ENCODE data around the gene TMEM232. TPM values are rescaled to one million over a fixed set of nuclear protein-coding genes. Genes with fewer than 3 reads are reported as not detected.
"Not testable (repeated sequence)": the region's sequence is repeated elsewhere in the genome, so short reads cannot be mapped to it uniquely, and the experiment has no call there.

TMEM232 gene
- total RNA-seq, 2 donors from 2014 or later = 3.9 to 4.2 TPM

DNA sequence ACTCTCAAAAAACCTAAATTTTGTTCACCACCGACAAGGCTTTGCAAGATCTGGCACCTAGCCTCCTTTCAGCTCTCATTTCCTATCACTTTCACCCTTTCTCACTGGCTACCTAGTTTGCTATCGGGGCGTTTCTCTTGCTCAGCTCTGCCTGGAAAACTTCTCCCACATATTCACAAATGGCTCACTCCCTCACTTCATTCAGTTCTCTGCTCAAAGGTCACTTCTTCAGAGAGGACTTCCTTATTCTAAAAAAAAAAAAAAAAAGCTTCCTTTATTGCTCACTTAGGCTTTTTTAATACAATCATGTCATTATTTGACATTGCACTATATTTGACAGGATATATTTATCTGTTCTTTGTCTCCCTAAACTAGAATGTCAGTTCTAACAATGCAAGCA lies 10.3 kb upstream of the TMEM232 start:
- peaks cover 8% of the 10 kb centered on the region for H3K4me1 Mint-ChIP-seq
- Histone ChIP-seq H3K4me3 (ENCODE audit: low read length) (no peak overlapping the region), H3K27me3 (ENCODE audit: control insufficient read depth, insufficient read depth, low read length, poor library complexity, severe bottlenecking) (peaks cover 34% of the 10 kb centered on the region), H3K4me1 (ENCODE audit: control insufficient read depth, insufficient read depth, low read length) (no peaks in the 10 kb centered on the region), H3K9me3 (ENCODE audit: control insufficient read depth, low read length) (no peaks in the 10 kb centered on the region), H3K36me3 (ENCODE audit: control insufficient read depth, insufficient read depth, low read length) (no peaks in the 10 kb centered on the region), H3K9ac (ENCODE audit: extremely low read depth, low read length, poor library complexity, severe bottlenecking) (no peak overlapping the region), H3K27ac (ENCODE audit: low read depth, low read length) (no peak overlapping the region)
- peaks cover 3% of the 10 kb centered on the region for H3K36me3 Mint-ChIP-seq (ENCODE audit: low read depth)
- no peak for DNase-seq
- H3K27ac Mint-ChIP-seq = no peak overlapping the region
- H3K27me3 Mint-ChIP-seq (ENCODE audit: insufficient read depth) = peaks cover 18% of the 10 kb centered on the region
- 90 to 94% methylated on average over 3 of the region's 3 CpGs for WGBS, 2 experiments (ENCODE audit: insufficient coverage in 1 of 2, insufficient read length in 1 of 2)
- TF ChIP-seq, protein P1, sequence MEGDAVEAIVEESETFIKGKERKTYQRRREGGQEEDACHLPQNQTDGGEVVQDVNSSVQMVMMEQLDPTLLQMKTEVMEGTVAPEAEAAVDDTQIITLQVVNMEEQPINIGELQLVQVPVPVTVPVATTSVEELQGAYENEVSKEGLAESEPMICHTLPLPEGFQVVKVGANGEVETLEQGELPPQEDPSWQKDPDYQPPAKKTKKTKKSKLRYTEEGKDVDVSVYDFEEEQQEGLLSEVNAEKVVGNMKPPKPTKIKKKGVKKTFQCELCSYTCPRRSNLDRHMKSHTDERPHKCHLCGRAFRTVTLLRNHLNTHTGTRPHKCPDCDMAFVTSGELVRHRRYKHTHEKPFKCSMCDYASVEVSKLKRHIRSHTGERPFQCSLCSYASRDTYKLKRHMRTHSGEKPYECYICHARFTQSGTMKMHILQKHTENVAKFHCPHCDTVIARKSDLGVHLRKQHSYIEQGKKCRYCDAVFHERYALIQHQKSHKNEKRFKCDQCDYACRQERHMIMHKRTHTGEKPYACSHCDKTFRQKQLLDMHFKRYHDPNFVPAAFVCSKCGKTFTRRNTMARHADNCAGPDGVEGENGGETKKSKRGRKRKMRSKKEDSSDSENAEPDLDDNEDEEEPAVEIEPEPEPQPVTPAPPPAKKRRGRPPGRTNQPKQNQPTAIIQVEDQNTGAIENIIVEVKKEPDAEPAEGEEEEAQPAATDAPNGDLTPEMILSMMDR (conservative IDR thresholded peaks at IDR 0.05) = no peak
- peaks cover 2% of the 10 kb centered on the region for H3K9me3 Mint-ChIP-seq
- no peak overlapping the region for H3K4me3 Mint-ChIP-seq

DNA sequence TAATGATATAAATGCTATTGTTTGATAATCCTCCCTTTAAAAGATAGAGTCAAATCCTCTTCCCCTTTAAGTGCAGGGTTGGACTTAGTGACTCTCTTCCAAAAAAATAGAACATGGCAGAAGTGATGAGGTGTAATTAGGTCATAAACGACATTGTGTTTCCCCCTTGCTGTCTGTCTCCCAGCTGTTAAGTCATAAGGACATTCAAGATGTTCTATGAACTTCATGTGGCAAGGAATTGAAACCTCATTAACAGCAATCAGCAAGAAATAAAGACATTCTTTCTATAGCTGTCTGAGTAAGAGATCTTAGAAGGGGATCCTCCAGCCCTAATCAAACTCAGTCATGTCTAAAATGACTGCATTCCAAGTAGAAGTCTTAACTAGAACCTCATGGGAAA lies 9.1 kb upstream of the TMEM232 start:
- no peak overlapping the region for H3K9ac ChIP-seq (ENCODE audit: extremely low read depth, low read length, poor library complexity, severe bottlenecking)
- Mint-ChIP-seq H3K4me1 (peaks cover 8% of the 10 kb centered on the region), H3K9me3 (peaks cover 4% of the 10 kb centered on the region), H3K36me3 (ENCODE audit: low read depth) (peaks cover 3% of the 10 kb centered on the region), H3K27me3 (ENCODE audit: insufficient read depth) (peaks cover 18% of the 10 kb centered on the region), H3K27ac (no peak overlapping the region), H3K4me3 (no peak overlapping the region)
- DNase-seq = no peak
- no peak overlapping the region for H3K4me3 ChIP-seq (ENCODE audit: low read length)
- no peak overlapping the region for H3K27ac ChIP-seq (ENCODE audit: low read depth, low read length)
- H3K36me3 ChIP-seq (ENCODE audit: control insufficient read depth, insufficient read depth, low read length) = no peaks in the 10 kb centered on the region
- peaks cover 34% of the 10 kb centered on the region for H3K27me3 ChIP-seq (ENCODE audit: control insufficient read depth, insufficient read depth, low read length, poor library complexity, severe bottlenecking)
- 94% methylated on average over 1 of the region's 1 CpG; no CpG with 5 or more reads in 1 of the 2 experiments for WGBS, 2 experiments (ENCODE audit: insufficient coverage in 1 of 2, insufficient read length in 1 of 2)
- H3K9me3 ChIP-seq (ENCODE audit: control insufficient read depth, low read length) = no peaks in the 10 kb centered on the region
- no peaks in the 10 kb centered on the region for H3K4me1 ChIP-seq (ENCODE audit: control insufficient read depth, insufficient read depth, low read length)
- TF ChIP-seq, protein P1 (conservative IDR thresholded peaks at IDR 0.05) = no peak

DNA sequence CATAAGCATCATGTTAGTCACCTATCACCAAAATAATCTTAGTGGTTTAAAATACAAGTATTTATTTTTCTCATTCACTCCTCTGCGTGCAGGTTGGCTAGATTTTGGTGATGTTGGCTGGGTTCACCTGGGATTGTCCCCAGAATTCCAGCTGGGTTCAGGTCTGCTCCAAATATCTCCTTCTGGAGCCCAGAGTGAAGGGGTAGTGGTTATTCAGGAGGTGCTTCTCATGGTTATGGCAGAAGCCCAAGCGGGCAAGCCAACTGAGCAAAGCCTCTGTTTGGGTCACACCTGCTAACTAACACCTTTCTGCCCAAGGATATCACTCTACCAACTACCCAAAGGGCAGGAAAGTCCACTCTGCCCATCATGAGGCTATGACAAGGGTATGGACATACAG lies 7.6 kb upstream of the TMEM232 start:
- no peaks in the 10 kb centered on the region for H3K36me3 ChIP-seq (ENCODE audit: control insufficient read depth, insufficient read depth, low read length)
- no peak overlapping the region for H3K27ac ChIP-seq (ENCODE audit: low read depth, low read length)
- H3K4me1 Mint-ChIP-seq = peaks cover 6% of the 10 kb centered on the region
- H3K4me1 ChIP-seq (ENCODE audit: control insufficient read depth, insufficient read depth, low read length) = no peaks in the 10 kb centered on the region
- H3K4me3 ChIP-seq (ENCODE audit: low read length) = no peak overlapping the region
- TF ChIP-seq, protein P1 (conservative IDR thresholded peaks at IDR 0.05) = no peak
- no peaks in the 10 kb centered on the region for H3K9me3 ChIP-seq (ENCODE audit: control insufficient read depth, low read length)
- DNase-seq = no peak
- 93% methylated on average over 2 of the region's 2 CpGs; no CpG with 5 or more reads in 1 of the 2 experiments for WGBS, 2 experiments (ENCODE audit: insufficient coverage in 1 of 2, insufficient read length in 1 of 2)
- H3K27me3 Mint-ChIP-seq (ENCODE audit: insufficient read depth) = peaks cover 18% of the 10 kb centered on the region
- no peak overlapping the region for H3K9ac ChIP-seq (ENCODE audit: extremely low read depth, low read length, poor library complexity, severe bottlenecking)
- peaks cover 4% of the 10 kb centered on the region for H3K9me3 Mint-ChIP-seq
- H3K4me3 Mint-ChIP-seq = no peak overlapping the region
- H3K36me3 Mint-ChIP-seq (ENCODE audit: low read depth) = no peaks in the 10 kb centered on the region
- peaks cover 34% of the 10 kb centered on the region for H3K27me3 ChIP-seq (ENCODE audit: control insufficient read depth, insufficient read depth, low read length, poor library complexity, severe bottlenecking)
- H3K27ac Mint-ChIP-seq = no peak overlapping the region

DNA sequence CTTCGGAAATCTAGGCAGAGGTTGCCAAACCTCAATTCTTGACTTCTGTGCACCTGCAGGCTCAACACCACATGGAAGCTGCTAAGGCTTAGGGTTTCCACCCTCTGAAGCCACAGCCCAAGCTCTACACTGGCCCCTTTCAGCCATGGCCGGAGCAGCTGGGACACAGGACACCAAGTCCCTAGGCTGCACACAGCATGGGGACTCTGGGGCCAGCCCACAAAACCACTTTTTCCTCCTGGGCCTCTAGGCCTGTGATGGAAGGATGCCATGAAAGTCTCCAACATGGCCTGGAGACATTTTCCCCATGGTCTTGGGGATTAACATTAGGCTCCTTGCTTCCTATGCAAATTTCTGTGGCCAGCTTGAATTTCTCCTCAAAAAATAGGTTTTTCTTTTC lies 5.0 kb upstream of the TMEM232 start:
- WGBS, 2 experiments (ENCODE audit: insufficient coverage in 1 of 2, insufficient read length in 1 of 2) = 92% methylated on average over 2 of the region's 2 CpGs; no CpG with 5 or more reads in 1 of the 2 experiments
- H3K4me1 ChIP-seq (ENCODE audit: control insufficient read depth, insufficient read depth, low read length); DNase-seq; H3K9me3 ChIP-seq (ENCODE audit: control insufficient read depth, low read length); H3K9me3 Mint-ChIP-seq; H3K36me3 Mint-ChIP-seq (ENCODE audit: low read depth); H3K4me3 ChIP-seq (ENCODE audit: low read length); H3K4me1 Mint-ChIP-seq; H3K9ac ChIP-seq (ENCODE audit: extremely low read depth, low read length, poor library complexity, severe bottlenecking); H3K27ac Mint-ChIP-seq; H3K27ac ChIP-seq (ENCODE audit: low read depth, low read length); H3K4me3 Mint-ChIP-seq; H3K36me3 ChIP-seq (ENCODE audit: control insufficient read depth, insufficient read depth, low read length): not testable (repeated sequence)
- H3K27me3 ChIP-seq (ENCODE audit: control insufficient read depth, insufficient read depth, low read length, poor library complexity, severe bottlenecking) = peaks cover 22% of the 10 kb centered on the region
- peaks cover 12% of the 10 kb centered on the region for H3K27me3 Mint-ChIP-seq (ENCODE audit: insufficient read depth)

Data from endodermal cell (in vitro differentiated cells).